Progenitor cell of endocrine pancreas (in vitro differentiated cells): Measurements from ENCODE around the gene CCSER1. TPM values are rescaled to one million over a fixed set of nuclear protein-coding genes. Genes with fewer than 3 reads are reported as not detected.
"Not testable (repeated sequence)": the region's sequence is repeated elsewhere in the genome, so short reads cannot be mapped to it uniquely, and the experiment has no call there.

Source experiments
- DNase-seq: peaks from one replicate; pipeline ENCODE4 v3.0.0; 2021; ENCODE audit warnings: low spot score; ENCODE audit not compliant: unreplicated experiment
- H3K27ac Mint-ChIP-seq: 2 replicates; pipeline ENCODE4 v1.8.0; 2021; ENCODE audit warnings: mild to moderate bottlenecking, moderate library complexity, mixed read lengths
- H3K27me3 Mint-ChIP-seq: 2 replicates; pipeline ENCODE4 v1.8.0; 2021; ENCODE audit warnings: mixed read lengths
- H3K36me3 Mint-ChIP-seq: 2 replicates; pipeline ENCODE4 v1.8.0; 2022; ENCODE audit warnings: mixed read lengths; ENCODE audit not compliant: insufficient read depth
- H3K4me1 Mint-ChIP-seq: 2 replicates; pipeline ENCODE4 v1.8.0; 2021; ENCODE audit warnings: low read depth, mixed read lengths
- H3K4me3 Mint-ChIP-seq: 2 replicates; pipeline ENCODE4 v1.8.0; 2021; ENCODE audit warnings: low read depth, mild to moderate bottlenecking, moderate library complexity, mixed read lengths
- H3K9me3 Mint-ChIP-seq: 2 replicates; pipeline ENCODE4 v1.8.0; 2021; ENCODE audit warnings: low read depth, mixed read lengths
- total RNA-seq: library from RNA; stranded (reverse); gene quantifications from 2 replicates; pipeline ENCODE4 v1.2.1, GENCODE V29; 2021
- TF ChIP-seq, protein P1 (sequence below): fragments of 200-600 bp; sonication (generic); IDR thresholded peaks from one replicate; pipeline ENCODE4 v1.5.0; 2021; ENCODE audit warnings: antibody characterized with exemption, mild to moderate bottlenecking; ENCODE audit not compliant: unreplicated experiment

CCSER1 gene
- total RNA-seq, 1 donor from 2014 or later = 11.6 TPM

DNA sequence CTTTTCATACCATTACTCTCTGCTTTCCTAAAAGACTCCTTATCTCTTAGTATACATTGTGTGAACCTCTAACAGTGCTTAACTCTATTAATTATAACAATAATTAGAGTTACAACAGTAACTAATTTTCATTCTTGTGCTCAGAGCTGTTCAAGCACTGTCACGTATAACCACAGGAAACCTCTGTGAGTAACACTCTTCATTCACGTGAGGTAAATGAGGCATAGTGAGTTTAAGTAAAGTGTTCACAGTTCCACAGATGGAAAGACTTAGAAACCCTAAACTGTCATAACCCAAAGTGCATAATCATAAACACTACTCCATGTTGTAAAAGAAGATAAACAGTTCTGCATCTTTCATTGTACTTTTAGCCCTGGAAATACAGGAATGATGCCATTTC, 222.4 kb downstream of the CCSER1 start:
- Mint-ChIP-seq H3K36me3 (no peaks in the 10 kb centered on the region), H3K9me3 (no peaks in the 10 kb centered on the region), H3K4me1 (no peaks in the 10 kb centered on the region), H3K4me3 (no peak overlapping the region), H3K27ac (no peak overlapping the region), H3K27me3 (no peaks in the 10 kb centered on the region)
- no peak for DNase-seq
- TF ChIP-seq, protein P1, sequence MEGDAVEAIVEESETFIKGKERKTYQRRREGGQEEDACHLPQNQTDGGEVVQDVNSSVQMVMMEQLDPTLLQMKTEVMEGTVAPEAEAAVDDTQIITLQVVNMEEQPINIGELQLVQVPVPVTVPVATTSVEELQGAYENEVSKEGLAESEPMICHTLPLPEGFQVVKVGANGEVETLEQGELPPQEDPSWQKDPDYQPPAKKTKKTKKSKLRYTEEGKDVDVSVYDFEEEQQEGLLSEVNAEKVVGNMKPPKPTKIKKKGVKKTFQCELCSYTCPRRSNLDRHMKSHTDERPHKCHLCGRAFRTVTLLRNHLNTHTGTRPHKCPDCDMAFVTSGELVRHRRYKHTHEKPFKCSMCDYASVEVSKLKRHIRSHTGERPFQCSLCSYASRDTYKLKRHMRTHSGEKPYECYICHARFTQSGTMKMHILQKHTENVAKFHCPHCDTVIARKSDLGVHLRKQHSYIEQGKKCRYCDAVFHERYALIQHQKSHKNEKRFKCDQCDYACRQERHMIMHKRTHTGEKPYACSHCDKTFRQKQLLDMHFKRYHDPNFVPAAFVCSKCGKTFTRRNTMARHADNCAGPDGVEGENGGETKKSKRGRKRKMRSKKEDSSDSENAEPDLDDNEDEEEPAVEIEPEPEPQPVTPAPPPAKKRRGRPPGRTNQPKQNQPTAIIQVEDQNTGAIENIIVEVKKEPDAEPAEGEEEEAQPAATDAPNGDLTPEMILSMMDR = no peak

DNA sequence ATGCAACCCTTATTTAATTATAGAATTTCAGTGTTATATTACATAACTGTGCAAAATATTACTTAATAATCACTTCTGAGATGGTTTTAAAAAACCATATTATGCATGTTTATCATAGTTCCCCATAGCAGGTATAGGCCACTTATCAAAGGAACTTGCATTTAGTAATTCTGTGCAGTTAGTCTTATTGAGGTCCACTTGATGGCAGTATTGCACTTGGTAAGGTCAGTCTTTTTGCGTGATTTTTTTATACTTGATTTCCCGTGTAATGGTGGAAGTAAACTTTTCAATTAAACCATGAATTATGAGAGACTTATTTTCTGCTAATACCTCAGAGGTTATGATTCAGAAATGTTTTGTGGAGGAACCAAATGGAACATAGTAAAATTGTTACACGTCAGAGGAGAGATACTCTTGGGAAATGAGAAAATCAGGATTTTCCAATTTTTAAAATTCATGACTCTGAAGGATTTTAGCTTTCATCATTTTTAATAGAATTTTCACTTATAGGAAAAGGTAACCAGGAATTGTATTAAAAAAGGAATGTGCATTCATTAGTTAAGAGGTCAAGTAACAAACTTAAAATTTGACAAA, 230.0 kb downstream of the CCSER1 start:
- no peak for DNase-seq
- no peaks in the 10 kb centered on the region for H3K36me3 Mint-ChIP-seq
- H3K4me3 Mint-ChIP-seq = no peak overlapping the region
- no peak overlapping the region for H3K27ac Mint-ChIP-seq
- H3K27me3 Mint-ChIP-seq = no peaks in the 10 kb centered on the region
- H3K4me1 Mint-ChIP-seq = peaks cover 2% of the 10 kb centered on the region
- H3K9me3 Mint-ChIP-seq = no peaks in the 10 kb centered on the region
- TF ChIP-seq, protein P1 = peak; percentile 71

DNA sequence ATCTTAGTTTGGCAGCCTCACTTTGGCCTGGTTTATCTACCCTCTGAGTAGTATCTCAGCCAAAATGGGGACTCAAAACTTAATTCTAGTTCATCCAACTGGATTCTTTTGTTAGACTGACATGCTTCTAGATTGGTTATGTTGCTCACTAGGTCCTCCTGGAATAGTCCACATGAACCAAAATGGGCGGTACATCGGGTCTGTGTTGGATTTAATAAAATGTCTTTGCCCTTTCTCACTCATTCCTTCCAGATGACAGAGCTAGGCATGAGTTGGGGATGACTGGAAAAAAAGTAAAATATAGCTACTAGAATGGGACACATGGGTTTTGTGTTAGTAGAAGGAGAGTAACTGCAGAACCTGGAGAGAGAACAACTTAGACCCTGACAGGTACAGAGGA, 247.9 kb downstream of the CCSER1 start:
- Mint-ChIP-seq H3K4me3 (no peak overlapping the region), H3K4me1 (no peaks in the 10 kb centered on the region), H3K9me3 (no peaks in the 10 kb centered on the region), H3K27ac (no peak overlapping the region), H3K36me3 (no peaks in the 10 kb centered on the region), H3K27me3 (no peaks in the 10 kb centered on the region)
- DNase-seq = no peak
- TF ChIP-seq, protein P1 = no peak

DNA sequence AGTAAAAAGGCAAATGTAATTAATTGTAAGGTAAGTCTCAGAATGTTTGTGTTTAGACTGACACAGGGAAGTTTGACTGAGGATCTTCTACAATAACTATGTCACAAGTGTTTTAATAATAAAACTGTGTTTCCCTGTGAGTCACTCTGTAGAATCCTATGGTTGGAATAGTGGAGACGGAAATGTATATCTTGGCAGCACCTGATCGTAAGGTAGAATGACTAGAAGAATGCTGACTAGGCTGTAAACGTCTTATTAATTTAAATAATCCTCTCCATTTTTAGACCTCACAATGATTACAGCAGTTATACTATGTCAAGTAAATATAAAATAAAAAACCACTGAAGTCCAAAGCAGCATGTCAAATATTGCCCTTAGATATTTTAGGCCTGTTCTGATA, 266.0 kb downstream of the CCSER1 start:
- TF ChIP-seq, protein P1 = no peak
- Mint-ChIP-seq H3K9me3 (no peaks in the 10 kb centered on the region), H3K36me3 (no peaks in the 10 kb centered on the region), H3K27ac (no peak overlapping the region), H3K27me3 (no peaks in the 10 kb centered on the region), H3K4me3 (no peak overlapping the region), H3K4me1 (no peaks in the 10 kb centered on the region)
- no peak for DNase-seq

DNA sequence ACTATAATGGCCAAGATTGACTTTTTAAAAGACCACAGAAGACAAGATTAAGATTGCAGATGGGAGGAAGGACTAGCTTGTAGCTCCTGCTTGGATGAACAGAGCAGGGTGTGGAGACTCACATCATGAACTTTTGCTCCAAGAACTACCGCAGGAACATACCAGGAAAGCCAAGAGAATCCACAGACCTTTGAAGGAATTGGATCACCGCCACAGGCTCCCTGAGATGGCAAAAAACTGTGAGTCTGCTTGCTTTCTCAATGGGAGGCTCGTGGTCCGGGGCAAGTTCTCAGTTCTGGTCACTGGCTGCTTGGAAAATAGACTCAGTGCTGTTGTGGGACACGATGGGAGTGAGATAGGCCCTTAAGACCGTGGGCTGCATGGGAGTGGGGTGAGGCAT, 276.6 kb downstream of the CCSER1 start:
- Mint-ChIP-seq H3K27me3 (no peaks in the 10 kb centered on the region), H3K9me3 (peaks cover 24% of the 10 kb centered on the region), H3K27ac (no peak overlapping the region), H3K4me3 (no peak overlapping the region), H3K36me3 (peaks cover 11% of the 10 kb centered on the region), H3K4me1 (no peaks in the 10 kb centered on the region)
- TF ChIP-seq, protein P1 = no peak
- no peak for DNase-seq

DNA sequence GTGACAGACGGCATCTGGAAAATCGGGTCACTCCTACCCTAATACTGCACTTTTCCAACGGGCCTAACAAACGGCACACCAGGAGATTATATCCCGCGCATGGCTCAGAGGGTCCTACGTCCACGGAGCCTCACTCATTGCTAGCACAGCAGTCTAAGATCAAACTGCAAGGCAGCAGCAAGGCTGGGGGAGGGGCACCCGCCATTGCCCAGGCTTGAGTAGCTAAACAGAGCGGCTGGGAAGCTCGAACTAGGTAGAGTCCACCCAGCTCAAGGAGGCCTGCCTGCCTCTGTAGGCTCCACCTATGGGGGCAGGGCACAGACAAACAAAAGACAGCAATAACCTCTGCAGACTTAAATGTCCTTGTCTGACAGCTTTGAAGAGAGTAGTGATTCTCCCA, 280.7 kb downstream of the CCSER1 start:
- H3K4me1 Mint-ChIP-seq, H3K4me3 Mint-ChIP-seq, H3K27me3 Mint-ChIP-seq, DNase-seq, H3K27ac Mint-ChIP-seq: not testable (repeated sequence)
- Mint-ChIP-seq H3K36me3 (peaks cover 12% of the 10 kb centered on the region), H3K9me3 (peaks cover 35% of the 10 kb centered on the region)

DNA sequence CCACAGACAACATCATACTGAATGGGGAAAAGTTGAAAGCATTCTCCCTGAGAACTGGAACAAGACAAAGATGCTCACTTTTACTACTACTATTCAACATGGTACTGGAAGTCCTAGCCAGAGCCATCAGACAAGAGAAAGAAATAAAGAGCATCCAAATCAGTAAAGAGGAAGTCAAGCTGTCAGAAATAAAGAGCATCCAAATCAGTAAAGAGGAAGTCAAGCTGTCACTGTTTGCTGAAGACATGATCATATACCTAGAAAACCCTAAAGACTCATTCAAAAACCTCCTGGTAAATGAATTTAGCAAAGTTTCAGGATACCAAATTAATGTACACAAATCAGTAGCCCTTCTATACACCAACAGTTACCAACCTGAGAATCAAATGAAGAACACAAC, 285.6 kb downstream of the CCSER1 start:
- not testable (repeated sequence) for H3K4me3 Mint-ChIP-seq, DNase-seq, H3K4me1 Mint-ChIP-seq, H3K27ac Mint-ChIP-seq, H3K36me3 Mint-ChIP-seq, H3K27me3 Mint-ChIP-seq
- peaks cover 16% of the 10 kb centered on the region for H3K9me3 Mint-ChIP-seq
